CD14-positive monocyte (primary cell): Measurements from ENCODE around the gene EMC10. TPM values are rescaled to one million over a fixed set of nuclear protein-coding genes. Genes with fewer than 3 reads are reported as not detected.

Source experiments
- DNase-seq, 3 donors: peaks; one replicate each; pipeline ENCODE4 v3.0.0-alpha.2; 2011 to 2022
- H2AFZ ChIP-seq: 2 replicates; pipeline ENCODE4 v1.6.0; 2012; ENCODE audit warnings: mild to moderate bottlenecking, low read depth, low read length, inconsistent platforms; ENCODE audit not compliant: insufficient read depth, poor library complexity, severe bottlenecking
- H3K27ac ChIP-seq, 2 donors: 1 replicate in 1 of 2; 2 replicates in 1 of 2; pipeline ENCODE4 v1.5.1; 2012 to 2013; ENCODE audit warnings: low read length in 2 of 2, control low read depth in 1 of 2, inconsistent platforms in 1 of 2, low read depth in 1 of 2, mild to moderate bottlenecking in 1 of 2
- H3K27me3 ChIP-seq, 2 donors: one replicate each; pipeline versions ENCODE4 v1.6.0 to v1.6.1; 2011 to 2013; ENCODE audit warnings: low read length in 2 of 2; ENCODE audit not compliant: control insufficient read depth in 2 of 2, insufficient read depth in 2 of 2
- H3K36me3 ChIP-seq, 2 donors: replicated peaks in 1 of 2; 1 replicate in 1 of 2; 2 replicates in 1 of 2; pipeline versions ENCODE4 v1.5.1 to v1.6.1; 2012 to 2013; ENCODE audit warnings: low read length in 2 of 2, control low read depth in 1 of 2, inconsistent platforms in 1 of 2, mild to moderate bottlenecking in 1 of 2; ENCODE audit not compliant: insufficient read depth in 2 of 2, control insufficient read depth in 1 of 2
- H3K4me1 ChIP-seq, 2 donors: 1 replicate in 1 of 2; 2 replicates in 1 of 2; pipeline versions ENCODE4 v1.5.1 to v1.6.1; 2012 to 2013; ENCODE audit warnings: low read length in 2 of 2, control low read depth in 1 of 2, inconsistent platforms in 1 of 2, mild to moderate bottlenecking in 1 of 2, moderate library complexity in 1 of 2; ENCODE audit not compliant: insufficient read depth in 2 of 2, control insufficient read depth in 1 of 2
- H3K4me2 ChIP-seq: replicated peaks from 2 replicates; pipeline ENCODE3; 2012; ENCODE audit warnings: low read length, moderate library complexity, mild to moderate bottlenecking; ENCODE audit not compliant: poor library complexity, severe bottlenecking; ENCODE audit errors: extremely low read depth
- H3K4me3 ChIP-seq, 3 experiments: fragments of 200-600 bp in 1 of 3; sonication (generic) in 1 of 3; replicated peaks in 1 of 3; 1 replicate in 2 of 3; 2 replicates in 1 of 3; pipeline ENCODE4 v1.5.1; 2011 to 2013; ENCODE audit warnings: low read length in 3 of 3, mild to moderate bottlenecking in 3 of 3, control low read depth in 2 of 3, low read depth in 2 of 3, inconsistent platforms in 1 of 3, moderate library complexity in 1 of 3
- H3K79me2 ChIP-seq: 2 replicates; pipeline ENCODE4 v1.6.0; 2012; ENCODE audit warnings: mild to moderate bottlenecking, control low read depth, inconsistent platforms, low read length, moderate library complexity; ENCODE audit not compliant: insufficient read depth
- H3K9ac ChIP-seq: 2 replicates; pipeline ENCODE4 v1.6.0; 2017; ENCODE audit warnings: low read length, mild to moderate bottlenecking; ENCODE audit not compliant: insufficient read depth, poor library complexity, severe bottlenecking
- H3K9me3 ChIP-seq, 2 donors: replicated peaks in 1 of 2; 1 replicate in 1 of 2; 2 replicates in 1 of 2; pipeline versions ENCODE4 v1.5.1 to v1.6.1; 2012 to 2013; ENCODE audit warnings: low read length in 2 of 2, control low read depth in 1 of 2; ENCODE audit not compliant: control insufficient read depth in 1 of 2, insufficient read depth in 1 of 2
- H4K20me1 ChIP-seq: 2 replicates; pipeline ENCODE4 v1.6.0; 2012; ENCODE audit warnings: mild to moderate bottlenecking, low read length, control low read depth, moderate library complexity; ENCODE audit not compliant: insufficient read depth
- H3K27ac Mint-ChIP-seq, 7 donors: one replicate each; pipeline ENCODE4 v1.8.0; 2020; ENCODE audit warnings: mild to moderate bottlenecking in 7 of 7, mixed read lengths in 7 of 7, moderate library complexity in 6 of 7, inconsistent platforms in 2 of 7
- H3K27me3 Mint-ChIP-seq, 3 donors: one replicate each; pipeline ENCODE4 v1.8.0; 2021 to 2022; ENCODE audit warnings: low read depth in 3 of 3, mild to moderate bottlenecking in 3 of 3, mixed read lengths in 3 of 3, moderate library complexity in 3 of 3, inconsistent platforms in 1 of 3
- H3K36me3 Mint-ChIP-seq, 2 donors: one replicate each; pipeline ENCODE4 v1.8.0; 2020; ENCODE audit warnings: mixed read lengths in 2 of 2, inconsistent platforms in 1 of 2, mild to moderate bottlenecking in 1 of 2
- H3K4me1 Mint-ChIP-seq: one replicate; pipeline ENCODE4 v1.8.0; 2020; ENCODE audit warnings: mild to moderate bottlenecking, mixed read lengths
- H3K4me3 Mint-ChIP-seq, 2 donors: one replicate each; pipeline ENCODE4 v1.8.0; 2020; ENCODE audit warnings: mild to moderate bottlenecking in 2 of 2, mixed read lengths in 2 of 2, moderate library complexity in 1 of 2
- H3K9me3 Mint-ChIP-seq, 7 donors: one replicate each; pipeline ENCODE4 v1.8.0; 2020 to 2022; ENCODE audit warnings: mixed read lengths in 7 of 7, mild to moderate bottlenecking in 6 of 7, moderate library complexity in 6 of 7, inconsistent platforms in 2 of 7
- CTCF ChIP-seq: fragments of 200-600 bp; IDR thresholded peaks from one replicate; pipeline ENCODE4 v1.8.0; 2022; ENCODE audit warnings: antibody characterized with exemption, mild to moderate bottlenecking
- WGBS: methylation state at CpG from one replicate; pipeline ENCODE4 v1.1.5; 2013; ENCODE audit warnings: missing lambda C conversion rate; ENCODE audit not compliant: insufficient coverage; 5-methylcytosine and 5-hydroxymethylcytosine counted together
- intact Hi-C, 2 donors: fragments of 100-400 bp; cut with micrococcal nuclease; formaldehyde crosslinking; loops; one replicate each; pipeline versions ENCODE4 v1.15.0 to v1.15.1; 2023
- polyA plus RNA-seq, 3 donors: library from polyadenylated mRNA; depleted of rRNA in 1 of 3; unstranded in 2 of 3; stranded (reverse) in 1 of 3; fragments of 300-500 nt in 2 of 3; fragments of >200 nt in 1 of 3; fragmentation: Illumina TruSeq in 2 of 3; gene quantifications; 1 replicate in 2 of 3; 2 replicates in 1 of 3; pipeline ENCODE4 v1.2.3, GENCODE V29; 2012 to 2021

The EMC10 gene
- polyA plus RNA-seq, 3 donors: 8.5 to 50.4 (median 9.3) TPM

- DNase-seq: peak; percentile 47 to 53 (median 52)
- H3K4me2 ChIP-seq: peak overlapping the region; percentile 62
Measured at GRCh38 chr19:50492303-50493052, 16.2 kb downstream of the EMC10 start.

GRCh38 chr19:50493171-50493570 is 16.9 kb downstream of the EMC10 start:
- Histone ChIP-seq H3K4me2 (no peak overlapping the region), H4K20me1 (no peaks in the 10 kb centered on the region), H3K4me1 (peaks cover 42 to 47% of the 10 kb centered on the region in 2 donors), H3K27ac (no peak overlapping the region), H3K4me3 (no peak overlapping the region), H3K9ac (no peak overlapping the region), H3K9me3 (peaks cover 0 to 6% of the 10 kb centered on the region in 2 donors), H3K36me3 (no peaks in the 10 kb centered on the region), H2AFZ (no peak overlapping the region), H3K27me3 (no peaks in the 10 kb centered on the region), H3K79me2 (no peaks in the 10 kb centered on the region)
- 93% methylated on average over 6 of the region's 8 CpGs for WGBS
- Mint-ChIP-seq H3K4me3 (no peak overlapping the region), H3K36me3 (peaks cover 0 to 7% of the 10 kb centered on the region in 2 donors), H3K9me3 (peaks cover 3 to 18% (median 10%) of the 10 kb centered on the region in 7 donors), H3K4me1 (peaks cover 44% of the 10 kb centered on the region), H3K27ac (no peak overlapping the region), H3K27me3 (peaks cover 4 to 12% (median 5%) of the 10 kb centered on the region in 3 donors)
- intact Hi-C loops: no loop called here
- no peak for TF ChIP-seq CTCF
- DNase-seq: no peak

More at GRCh38 chr19:50492303-50493052, 16.2 kb downstream of the EMC10 start:
- no peaks in the 10 kb centered on the region for H3K27me3 ChIP-seq
- H3K4me3 ChIP-seq: peak overlapping the region in 1 of 3 experiments; percentile 52
- no peak for TF ChIP-seq CTCF
- peak overlapping the region; percentile 73 for H2AFZ ChIP-seq
- peaks cover 50% of the 10 kb centered on the region for H3K4me1 Mint-ChIP-seq
- WGBS: 6% methylated on average over 9 of the region's 12 CpGs
- no peak overlapping the region for H3K9ac ChIP-seq
- peak overlapping the region; percentile 55 to 82 for H3K4me3 Mint-ChIP-seq
- peak overlapping the region; percentile 27 to 61 for H3K27ac ChIP-seq
- H3K79me2 ChIP-seq: no peaks in the 10 kb centered on the region
- H4K20me1 ChIP-seq: no peaks in the 10 kb centered on the region
- H3K36me3 Mint-ChIP-seq: peaks cover 0 to 7% of the 10 kb centered on the region in 2 donors
- H3K9me3 Mint-ChIP-seq: peaks cover 6 to 22% (median 12%) of the 10 kb centered on the region in 7 donors
- peaks cover 4 to 12% (median 5%) of the 10 kb centered on the region in 3 donors for H3K27me3 Mint-ChIP-seq
- H3K4me1 ChIP-seq: peaks cover 47 to 54% of the 10 kb centered on the region in 2 donors
- H3K36me3 ChIP-seq: no peaks in the 10 kb centered on the region
- H3K9me3 ChIP-seq: peaks cover 0 to 6% of the 10 kb centered on the region in 2 donors
- H3K27ac Mint-ChIP-seq: peak overlapping the region; percentile 59 to 91 (median 77)
- intact Hi-C loops: no loop called here
